Loucy (cell line): ENCODE results near the gene KIF2B.
"Not testable (repeated sequence)": the region's sequence is repeated elsewhere in the genome, so short reads cannot be mapped to it uniquely, and the experiment has no call there.

Experiments
- H2AFZ ChIP-seq: fragments of 200-600 bp; sonication (generic); 2 replicates; pipeline ENCODE4 v1.6.0; 2016; ENCODE audit warnings: antibody characterized with exemption, mild to moderate bottlenecking, low read length, moderate library complexity
- H3F3A ChIP-seq: fragments of 200-600 bp; 2 replicates; pipeline ENCODE4 v1.6.0; 2016; ENCODE audit warnings: antibody characterized with exemption, low read depth, mild to moderate bottlenecking
- H3K27me3 ChIP-seq: fragments of 200-600 bp; sonication (generic); 2 replicates; pipeline ENCODE4 v1.6.1; 2014; ENCODE audit warnings: low read length, mild to moderate bottlenecking; ENCODE audit not compliant: insufficient read depth, poor library complexity, severe bottlenecking
- H3K36me3 ChIP-seq: fragments of 200-600 bp; sonication (generic); 2 replicates; pipeline ENCODE4 v1.6.1; 2016; ENCODE audit warnings: low read length; ENCODE audit not compliant: insufficient read depth
- H3K4me1 ChIP-seq: fragments of 200-600 bp; sonication (generic); 2 replicates; pipeline ENCODE4 v1.5.1; 2014; ENCODE audit warnings: low read length, mild to moderate bottlenecking; ENCODE audit not compliant: insufficient read depth, poor library complexity, severe bottlenecking
- H3K4me2 ChIP-seq: fragments of 200-600 bp; sonication (generic); 2 replicates; pipeline ENCODE4 v1.6.0; 2014; ENCODE audit warnings: antibody characterized with exemption, low read length, low read depth, mild to moderate bottlenecking; ENCODE audit not compliant: poor library complexity, severe bottlenecking
- H3K4me3 ChIP-seq: fragments of 200-600 bp; sonication (generic); 2 replicates; pipeline ENCODE4 v1.5.1; 2014; ENCODE audit warnings: low read length, mild to moderate bottlenecking, mixed read lengths; ENCODE audit not compliant: poor library complexity, severe bottlenecking
- H3K79me2 ChIP-seq: fragments of 200-600 bp; sonication (generic); 2 replicates; pipeline ENCODE4 v1.6.1; 2014; ENCODE audit warnings: low read length; ENCODE audit not compliant: insufficient read depth
- H3K9ac ChIP-seq: fragments of 200-600 bp; sonication (generic); 2 replicates; pipeline ENCODE4 v1.6.0; 2014; ENCODE audit warnings: mild to moderate bottlenecking, low read depth, low read length, moderate library complexity; ENCODE audit not compliant: poor library complexity, severe bottlenecking
- H3K9me2 ChIP-seq: fragments of 200-600 bp; sonication (generic); replicated peaks from 2 replicates; pipeline ENCODE4 v1.6.1; 2016; ENCODE audit warnings: low read depth, low read length, mixed read lengths
- H3K9me3 ChIP-seq: fragments of 200-600 bp; sonication (generic); 2 replicates; pipeline ENCODE4 v1.6.1; 2014; ENCODE audit warnings: mild to moderate bottlenecking, antibody characterized with exemption, low read length, low read depth; ENCODE audit not compliant: insufficient read depth
- H4K20me1 ChIP-seq: fragments of 200-600 bp; sonication (generic); 2 replicates; pipeline ENCODE4 v1.6.0; 2014; ENCODE audit warnings: antibody characterized with exemption, low read length, mild to moderate bottlenecking; ENCODE audit not compliant: insufficient read depth, poor library complexity, severe bottlenecking
- CTCF ChIP-seq: fragments of 200-600 bp; sonication (generic); conservative IDR thresholded peaks from 2 replicates; pipeline ENCODE4 v1.5.1; 2014; ENCODE audit warnings: mild to moderate bottlenecking, antibody characterized with exemption, low read length
- EZH2phosphoT487 ChIP-seq: fragments of 200-600 bp; IDR thresholded peaks from 2 replicates; pipeline ENCODE4 v1.6.1; 2018; ENCODE audit warnings: antibody characterized with exemption, mild to moderate bottlenecking, moderate library complexity, borderline replicate concordance

Gene KIF2B

GRCh38 chr17:53844491-53845107, 21.9 kb downstream of the KIF2B start:
- Histone ChIP-seq H3K9me2 (no peaks in the 10 kb centered on the region), H3K4me3 (no peak overlapping the region), H3K36me3 (no peaks in the 10 kb centered on the region), H3K27me3 (no peaks in the 10 kb centered on the region), H3F3A (no peaks in the 10 kb centered on the region), H3K79me2 (no peaks in the 10 kb centered on the region), H2AFZ (no peak overlapping the region), H3K9me3 (peaks cover 6% of the 10 kb centered on the region; the same call in 1 of the 2 replicates), H3K9ac (no peak overlapping the region), H3K4me1 (no peaks in the 10 kb centered on the region), H4K20me1 (no peaks in the 10 kb centered on the region), H3K4me2 (no peak overlapping the region)
- TF ChIP-seq CTCF (no peak), EZH2phosphoT487 (no peak)

- not testable (repeated sequence) for H4K20me1 ChIP-seq, H3K79me2 ChIP-seq, H3K4me1 ChIP-seq, H3K9ac ChIP-seq, H3K4me3 ChIP-seq, H3K36me3 ChIP-seq, H2AFZ ChIP-seq, H3K9me2 ChIP-seq, H3K4me2 ChIP-seq, H3K9me3 ChIP-seq, H3K27me3 ChIP-seq, H3F3A ChIP-seq
These were observed 48.4 kb downstream of the KIF2B start for GRCh38 chr17:53871128-53871527.
